ENCODE results near the gene PLPPR2.
A peak's percentile ranks its signal among the peaks of the same experiment; 100 is the strongest.
"Not testable (repeated sequence)": the region's sequence is repeated elsewhere in the genome, so short reads cannot be mapped to it uniquely, and the experiment has no call there.

PLPPR2 gene

GRCh38 chr19:11335449-11336146 lies 19.6 kb upstream of the PLPPR2 start:
- no peak for DNase-seq (ENCODE audit: low read depth)
- TF ChIP-seq CTCF (IDR thresholded peaks at IDR 0.05; ENCODE audit: low read depth, low read length, missing control alignments) = no peak
- no peak overlapping the region for H3K4me3 ChIP-seq (ENCODE audit: low read depth, low read length)

- H3K4me3 ChIP-seq (ENCODE audit: low read depth, low read length) = no peak overlapping the region
- DNase-seq (ENCODE audit: low read depth) = no peak
- TF ChIP-seq CTCF (IDR thresholded peaks at IDR 0.05; ENCODE audit: low read depth, low read length, missing control alignments) = no peak
Observed at GRCh38 chr19:11337080-11337479, 18.2 kb upstream of the PLPPR2 start.

GRCh38 chr19:11338121-11338520 lies 17.1 kb upstream of the PLPPR2 start:
- no peak for TF ChIP-seq CTCF (IDR thresholded peaks at IDR 0.05; ENCODE audit: low read depth, low read length, missing control alignments)
- no peak overlapping the region for H3K4me3 ChIP-seq (ENCODE audit: low read depth, low read length)
- no peak for DNase-seq (ENCODE audit: low read depth)

- DNase-seq (ENCODE audit: low read depth) = no peak
- TF ChIP-seq CTCF (IDR thresholded peaks at IDR 0.05; ENCODE audit: low read depth, low read length, missing control alignments) = no peak
- H3K4me3 ChIP-seq (ENCODE audit: low read depth, low read length) = peak overlapping the region; percentile 61
Observed at GRCh38 chr19:11338569-11339253, 16.5 kb upstream of the PLPPR2 start.

- peak within 1 kb of the TSS; percentile 61 for H3K4me3 ChIP-seq (ENCODE audit: low read depth, low read length)
- DNase-seq (ENCODE audit: low read depth) = peak; percentile 59
- TF ChIP-seq CTCF (IDR thresholded peaks at IDR 0.05; ENCODE audit: low read depth, low read length, missing control alignments) = no peak
Observed at GRCh38 chr19:11339254-11340098, 15.8 kb upstream of the PLPPR2 start, which contains the start of gene RAB3D. Gene RAB3D (minus strand): TSS chr19:11339657. CDS start chr19:11337399, 2,258 bp downstream.

- not testable (repeated sequence) for DNase-seq (ENCODE audit: low read depth)
- peak overlapping the region; percentile 61 for H3K4me3 ChIP-seq (ENCODE audit: low read depth, low read length)
Observed at GRCh38 chr19:11340099-11340467, 15.1 kb upstream of the PLPPR2 start.

GRCh38 chr19:11342429-11342828 lies 12.8 kb upstream of the PLPPR2 start:
- no peak for TF ChIP-seq CTCF (IDR thresholded peaks at IDR 0.05; ENCODE audit: low read depth, low read length, missing control alignments)
- DNase-seq (ENCODE audit: low read depth) = no peak
- no peak overlapping the region for H3K4me3 ChIP-seq (ENCODE audit: low read depth, low read length)
